Esophagus muscularis mucosa (tissue), 4 donors: ENCODE results near the gene PIBF1.

Source experiments
- EP300 ChIP-seq: sonication (generic); formaldehyde crosslinking; IDR thresholded peaks from one replicate; pipeline ENCODE4 v1.6.1; 2017; ENCODE audit warnings: antibody characterized with exemption
- POLR2A ChIP-seq: fragments of 450-650 bp; IDR thresholded peaks from one replicate; pipeline ENCODE4 v1.6.1; 2017; ENCODE audit warnings: antibody characterized with exemption, moderate library complexity, mild to moderate bottlenecking, low read depth
- POLR2AphosphoS5 ChIP-seq, 2 donors: sonication (generic); formaldehyde crosslinking; IDR thresholded peaks; one replicate each; pipeline ENCODE4 v1.6.1; 2017; ENCODE audit warnings: antibody characterized with exemption in 2 of 2
- TF ChIP-seq, protein P1 (sequence below), 3 experiments: fragments of 200-600 bp in 2 of 3; fragments of 450-650 bp in 1 of 3; sonication (generic) in 2 of 3; IDR thresholded peaks; one replicate each; pipeline ENCODE4 v1.5.1; 2017 to 2019; ENCODE audit warnings: antibody characterized with exemption in 3 of 3, mild to moderate bottlenecking in 2 of 3, moderate library complexity in 1 of 3

DNA sequence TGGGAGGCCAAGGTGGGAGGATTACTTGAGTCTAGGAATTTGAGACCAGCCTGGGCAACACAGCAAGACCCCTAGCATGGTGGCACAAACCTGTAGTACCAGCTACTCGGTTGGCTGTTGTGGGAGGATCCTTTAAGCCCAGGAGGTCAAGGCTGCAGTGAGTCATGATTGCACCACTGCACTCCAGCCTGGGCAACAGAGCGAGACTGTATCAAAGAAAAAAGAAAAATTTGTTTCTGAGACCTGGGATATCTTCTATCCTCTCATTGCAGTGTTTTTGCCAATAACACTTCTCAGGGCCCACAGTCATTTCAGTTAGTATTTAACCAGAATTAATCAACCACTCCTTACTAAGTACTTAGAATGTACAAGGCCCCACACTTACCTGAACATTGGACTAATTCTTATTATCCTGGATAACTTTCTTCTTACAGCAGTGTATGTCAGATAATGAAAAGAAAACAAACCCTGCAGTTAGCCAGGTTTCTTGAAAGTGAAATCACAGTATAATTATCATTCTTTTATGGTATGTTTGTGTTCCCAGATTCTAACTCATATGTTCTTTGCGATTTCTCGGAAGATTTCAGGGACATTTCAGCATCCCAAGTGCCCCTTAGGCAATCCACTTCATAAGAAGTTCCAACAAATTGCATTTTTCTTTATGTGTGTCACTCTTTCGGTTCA is 201.3 kb downstream of the PIBF1 start:
- TF ChIP-seq POLR2A (no peak), EP300 (no peak), POLR2AphosphoS5 (IDR thresholded peaks at IDR 0.05) (no peak)
- TF ChIP-seq, protein P1, sequence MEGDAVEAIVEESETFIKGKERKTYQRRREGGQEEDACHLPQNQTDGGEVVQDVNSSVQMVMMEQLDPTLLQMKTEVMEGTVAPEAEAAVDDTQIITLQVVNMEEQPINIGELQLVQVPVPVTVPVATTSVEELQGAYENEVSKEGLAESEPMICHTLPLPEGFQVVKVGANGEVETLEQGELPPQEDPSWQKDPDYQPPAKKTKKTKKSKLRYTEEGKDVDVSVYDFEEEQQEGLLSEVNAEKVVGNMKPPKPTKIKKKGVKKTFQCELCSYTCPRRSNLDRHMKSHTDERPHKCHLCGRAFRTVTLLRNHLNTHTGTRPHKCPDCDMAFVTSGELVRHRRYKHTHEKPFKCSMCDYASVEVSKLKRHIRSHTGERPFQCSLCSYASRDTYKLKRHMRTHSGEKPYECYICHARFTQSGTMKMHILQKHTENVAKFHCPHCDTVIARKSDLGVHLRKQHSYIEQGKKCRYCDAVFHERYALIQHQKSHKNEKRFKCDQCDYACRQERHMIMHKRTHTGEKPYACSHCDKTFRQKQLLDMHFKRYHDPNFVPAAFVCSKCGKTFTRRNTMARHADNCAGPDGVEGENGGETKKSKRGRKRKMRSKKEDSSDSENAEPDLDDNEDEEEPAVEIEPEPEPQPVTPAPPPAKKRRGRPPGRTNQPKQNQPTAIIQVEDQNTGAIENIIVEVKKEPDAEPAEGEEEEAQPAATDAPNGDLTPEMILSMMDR (IDR thresholded peaks at IDR 0.05): no peak
